Measurements from ENCODE around the gene MED20.

DNA sequence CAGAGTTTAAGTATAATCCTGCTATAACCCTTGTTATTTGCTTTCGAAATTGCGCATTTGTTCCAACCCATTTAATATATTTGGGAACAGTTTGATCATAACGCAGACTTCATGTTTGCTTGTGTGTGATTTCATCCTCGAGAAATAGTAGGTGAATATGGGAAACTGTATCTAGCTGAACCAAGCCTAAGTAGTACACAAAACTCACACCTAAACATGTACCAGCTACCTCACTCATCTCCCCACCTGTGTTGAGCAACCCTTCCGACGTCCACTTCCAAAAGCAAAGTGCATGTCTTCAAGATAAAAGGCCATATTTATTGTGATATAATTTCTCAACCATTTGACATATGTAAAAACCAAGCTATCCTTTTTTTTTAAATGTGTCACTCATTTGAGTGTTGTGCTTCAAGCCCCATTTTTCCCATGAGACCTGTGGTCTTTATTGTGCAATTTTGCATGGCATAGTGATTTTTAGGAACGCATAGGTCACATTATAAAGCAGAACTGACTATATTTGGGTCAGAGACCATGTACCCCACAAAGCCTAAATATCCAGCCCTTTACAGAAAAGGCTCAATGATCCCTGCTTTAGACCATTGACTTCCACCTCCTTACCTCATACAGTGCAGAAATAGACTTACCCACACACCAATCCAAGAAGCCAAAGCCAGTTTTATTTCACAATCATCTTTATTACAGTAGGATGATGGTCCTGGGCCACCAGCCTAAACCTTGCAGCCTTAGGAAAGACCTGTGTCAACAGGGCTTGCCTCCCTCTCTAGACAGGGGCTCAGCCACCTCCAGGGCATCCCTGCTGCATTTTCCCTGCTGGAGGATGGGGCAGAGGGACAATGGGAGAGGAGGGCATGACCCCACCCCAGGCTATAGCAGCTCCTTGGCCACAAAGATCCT, 13.6 kb upstream of the MED20 start:
- TF ChIP-seq FOSL2 (IDR thresholded peaks at IDR 0.05; ENCODE audit: borderline replicate concordance, low read depth) (no peak), POLR2AphosphoS5 (IDR thresholded peaks at IDR 0.05; ENCODE audit: low read depth, low read length) (no peak), EP300 (IDR thresholded peaks at IDR 0.05; ENCODE audit: borderline replicate concordance in 1 of 2, low read depth in 1 of 2, low read length in 1 of 2) (no peak), TAF1 (IDR thresholded peaks at IDR 0.05; ENCODE audit: borderline replicate concordance, low read depth, low read length) (no peak), TEAD4 (IDR thresholded peaks at IDR 0.05; ENCODE audit: borderline replicate concordance, insufficient read depth) (no peak), NRF1 (IDR thresholded peaks at IDR 0.05; ENCODE audit: low read depth, low read length) (no peak), RFX5 (IDR thresholded peaks at IDR 0.05; ENCODE audit: low read length) (no peak)
- TF ChIP-seq, protein P1, sequence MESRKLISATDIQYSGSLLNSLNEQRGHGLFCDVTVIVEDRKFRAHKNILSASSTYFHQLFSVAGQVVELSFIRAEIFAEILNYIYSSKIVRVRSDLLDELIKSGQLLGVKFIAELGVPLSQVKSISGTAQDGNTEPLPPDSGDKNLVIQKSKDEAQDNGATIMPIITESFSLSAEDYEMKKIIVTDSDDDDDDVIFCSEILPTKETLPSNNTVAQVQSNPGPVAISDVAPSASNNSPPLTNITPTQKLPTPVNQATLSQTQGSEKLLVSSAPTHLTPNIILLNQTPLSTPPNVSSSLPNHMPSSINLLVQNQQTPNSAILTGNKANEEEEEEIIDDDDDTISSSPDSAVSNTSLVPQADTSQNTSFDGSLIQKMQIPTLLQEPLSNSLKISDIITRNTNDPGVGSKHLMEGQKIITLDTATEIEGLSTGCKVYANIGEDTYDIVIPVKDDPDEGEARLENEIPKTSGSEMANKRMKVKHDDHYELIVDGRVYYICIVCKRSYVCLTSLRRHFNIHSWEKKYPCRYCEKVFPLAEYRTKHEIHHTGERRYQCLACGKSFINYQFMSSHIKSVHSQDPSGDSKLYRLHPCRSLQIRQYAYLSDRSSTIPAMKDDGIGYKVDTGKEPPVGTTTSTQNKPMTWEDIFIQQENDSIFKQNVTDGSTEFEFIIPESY (IDR thresholded peaks at IDR 0.05; ENCODE audit: borderline replicate concordance, low read depth) = no peak
- TF ChIP-seq, protein P2, sequence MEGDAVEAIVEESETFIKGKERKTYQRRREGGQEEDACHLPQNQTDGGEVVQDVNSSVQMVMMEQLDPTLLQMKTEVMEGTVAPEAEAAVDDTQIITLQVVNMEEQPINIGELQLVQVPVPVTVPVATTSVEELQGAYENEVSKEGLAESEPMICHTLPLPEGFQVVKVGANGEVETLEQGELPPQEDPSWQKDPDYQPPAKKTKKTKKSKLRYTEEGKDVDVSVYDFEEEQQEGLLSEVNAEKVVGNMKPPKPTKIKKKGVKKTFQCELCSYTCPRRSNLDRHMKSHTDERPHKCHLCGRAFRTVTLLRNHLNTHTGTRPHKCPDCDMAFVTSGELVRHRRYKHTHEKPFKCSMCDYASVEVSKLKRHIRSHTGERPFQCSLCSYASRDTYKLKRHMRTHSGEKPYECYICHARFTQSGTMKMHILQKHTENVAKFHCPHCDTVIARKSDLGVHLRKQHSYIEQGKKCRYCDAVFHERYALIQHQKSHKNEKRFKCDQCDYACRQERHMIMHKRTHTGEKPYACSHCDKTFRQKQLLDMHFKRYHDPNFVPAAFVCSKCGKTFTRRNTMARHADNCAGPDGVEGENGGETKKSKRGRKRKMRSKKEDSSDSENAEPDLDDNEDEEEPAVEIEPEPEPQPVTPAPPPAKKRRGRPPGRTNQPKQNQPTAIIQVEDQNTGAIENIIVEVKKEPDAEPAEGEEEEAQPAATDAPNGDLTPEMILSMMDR (IDR thresholded peaks at IDR 0.05) = no peak
- TF ChIP-seq, protein P3, sequence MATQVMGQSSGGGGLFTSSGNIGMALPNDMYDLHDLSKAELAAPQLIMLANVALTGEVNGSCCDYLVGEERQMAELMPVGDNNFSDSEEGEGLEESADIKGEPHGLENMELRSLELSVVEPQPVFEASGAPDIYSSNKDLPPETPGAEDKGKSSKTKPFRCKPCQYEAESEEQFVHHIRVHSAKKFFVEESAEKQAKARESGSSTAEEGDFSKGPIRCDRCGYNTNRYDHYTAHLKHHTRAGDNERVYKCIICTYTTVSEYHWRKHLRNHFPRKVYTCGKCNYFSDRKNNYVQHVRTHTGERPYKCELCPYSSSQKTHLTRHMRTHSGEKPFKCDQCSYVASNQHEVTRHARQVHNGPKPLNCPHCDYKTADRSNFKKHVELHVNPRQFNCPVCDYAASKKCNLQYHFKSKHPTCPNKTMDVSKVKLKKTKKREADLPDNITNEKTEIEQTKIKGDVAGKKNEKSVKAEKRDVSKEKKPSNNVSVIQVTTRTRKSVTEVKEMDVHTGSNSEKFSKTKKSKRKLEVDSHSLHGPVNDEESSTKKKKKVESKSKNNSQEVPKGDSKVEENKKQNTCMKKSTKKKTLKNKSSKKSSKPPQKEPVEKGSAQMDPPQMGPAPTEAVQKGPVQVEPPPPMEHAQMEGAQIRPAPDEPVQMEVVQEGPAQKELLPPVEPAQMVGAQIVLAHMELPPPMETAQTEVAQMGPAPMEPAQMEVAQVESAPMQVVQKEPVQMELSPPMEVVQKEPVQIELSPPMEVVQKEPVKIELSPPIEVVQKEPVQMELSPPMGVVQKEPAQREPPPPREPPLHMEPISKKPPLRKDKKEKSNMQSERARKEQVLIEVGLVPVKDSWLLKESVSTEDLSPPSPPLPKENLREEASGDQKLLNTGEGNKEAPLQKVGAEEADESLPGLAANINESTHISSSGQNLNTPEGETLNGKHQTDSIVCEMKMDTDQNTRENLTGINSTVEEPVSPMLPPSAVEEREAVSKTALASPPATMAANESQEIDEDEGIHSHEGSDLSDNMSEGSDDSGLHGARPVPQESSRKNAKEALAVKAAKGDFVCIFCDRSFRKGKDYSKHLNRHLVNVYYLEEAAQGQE (IDR thresholded peaks at IDR 0.05; ENCODE audit: low read depth, low read length) = no peak

Measured in SK-N-SH (cell line).